CD4-positive, alpha-beta T cell (primary cell): ENCODE measurements around the gene COL24A1. TPM values are rescaled to one million over a fixed set of nuclear protein-coding genes. Genes with fewer than 3 reads are reported as not detected.

Experiments used
- ATAC-seq: fragments of 200-7000 bp; cut with Tn5 transposase; one replicate; pipeline ENCODE4 v1.10.0; 2022; ENCODE audit warnings: mild to moderate bottlenecking; ENCODE audit not compliant: poor library complexity
- CTCF ChIA-PET: fragments of 350-600 bp; sonication (Branson Sonifier 250); formaldehyde crosslinking; loops from one replicate; lab custom pipeline; 2021; ENCODE audit warnings: antibody characterized with exemption, inconsistent platforms; lab: Charles Lee
- POLR2A ChIA-PET: fragments of 350-600 bp; sonication (Branson Sonifier 250); formaldehyde crosslinking; loops from one replicate; lab custom pipeline; 2021; ENCODE audit warnings: antibody characterized with exemption, inconsistent platforms; lab: Charles Lee
- DNase-seq, 14 experiments: peaks; one replicate each; pipeline ENCODE4 v3.0.0-alpha.2; 2013 to 2020; ENCODE audit warnings: mixed read lengths in 2 of 14
- H3K27ac ChIP-seq, 2 donors: one replicate each; pipeline versions ENCODE4 v1.5.1 to v1.7.0; 2013; ENCODE audit warnings: low read length in 2 of 2, low read depth in 1 of 2, mild to moderate bottlenecking in 1 of 2
- H3K27me3 ChIP-seq, 2 experiments: 1 replicate in 1 of 2; 2 replicates in 1 of 2; pipeline versions ENCODE4 v1.6.1 to v1.7.0; 2013; ENCODE audit warnings: low read length in 2 of 2, control low read depth in 1 of 2, mild to moderate bottlenecking in 1 of 2, moderate library complexity in 1 of 2; ENCODE audit not compliant: insufficient read depth in 2 of 2, control insufficient read depth in 1 of 2
- H3K36me3 ChIP-seq: one replicate; pipeline ENCODE4 v1.6.1; 2013; ENCODE audit warnings: low read length, control low read depth; ENCODE audit not compliant: insufficient read depth
- H3K4me1 ChIP-seq: one replicate; pipeline ENCODE4 v1.6.1; 2013; ENCODE audit warnings: low read length, control low read depth; ENCODE audit not compliant: insufficient read depth
- H3K4me3 ChIP-seq: one replicate; pipeline ENCODE4 v1.5.1; 2013; ENCODE audit warnings: mild to moderate bottlenecking, low read length, moderate library complexity
- H3K9me3 ChIP-seq, 2 experiments: 1 replicate in 1 of 2; 2 replicates in 1 of 2; pipeline versions ENCODE4 v1.6.1 to v1.7.0; 2013; ENCODE audit warnings: low read length in 2 of 2, mild to moderate bottlenecking in 2 of 2, control low read depth in 1 of 2, moderate library complexity in 1 of 2; ENCODE audit not compliant: control insufficient read depth in 1 of 2, insufficient read depth in 1 of 2
- H3K27ac Mint-ChIP-seq: one replicate; pipeline ENCODE4 v1.8.0; 2020; ENCODE audit warnings: mixed read lengths
- H3K27me3 Mint-ChIP-seq: one replicate; pipeline ENCODE4 v1.8.0; 2021; ENCODE audit warnings: mixed read lengths
- H3K36me3 Mint-ChIP-seq: one replicate; pipeline ENCODE4 v1.8.0; 2021; ENCODE audit warnings: low read depth, mixed read lengths
- H3K4me1 Mint-ChIP-seq: one replicate; pipeline ENCODE4 v1.8.0; 2021; ENCODE audit warnings: low read depth, mixed read lengths
- H3K4me3 Mint-ChIP-seq: one replicate; pipeline ENCODE4 v1.8.0; 2020; ENCODE audit warnings: mild to moderate bottlenecking, mixed read lengths
- H3K9me3 Mint-ChIP-seq: one replicate; pipeline ENCODE4 v1.8.0; 2020; ENCODE audit warnings: mixed read lengths
- CTCF ChIP-seq: fragments of 200-600 bp; IDR thresholded peaks from one replicate; pipeline ENCODE4 v1.8.0; 2022; ENCODE audit warnings: antibody characterized with exemption, mild to moderate bottlenecking
- intact Hi-C, 2 experiments: fragments of 100-400 bp; cut with DNase I in 1 of 2; cut with micrococcal nuclease in 1 of 2; formaldehyde crosslinking; loops; one replicate each; pipeline versions ENCODE4 v1.15.1 to v1.9.0; 2023 to 2025; cut with DNase I, micrococcal nuclease
- total RNA-seq, 174 experiments: library from RNA in 2 of 174; stranded (reverse) in 2 of 174; gene quantifications; one replicate each; pipeline ENCODE4 v1.2.3 and lab custom pipeline; 2021 to 2026

COL24A1 gene
- total RNA-seq, 2 experiments from 2014 or later: 0.25 TPM; not detected in 1

GRCh38 chr1:86152887-86153286 lies 3.7 kb downstream of the COL24A1 start:
- no peak for DNase-seq
- ATAC-seq: no peak
- no peak overlapping the region for H3K4me3 Mint-ChIP-seq
- Histone ChIP-seq H3K27me3 (peaks cover 27 to 36% of the 10 kb centered on the region in 2 experiments), H3K4me1 (peaks cover 2% of the 10 kb centered on the region), H3K27ac (no peak overlapping the region), H3K36me3 (no peaks in the 10 kb centered on the region), H3K4me3 (no peak overlapping the region), H3K9me3 (peaks cover 0 to 23% of the 10 kb centered on the region in 2 experiments)
- peaks cover 4% of the 10 kb centered on the region for H3K4me1 Mint-ChIP-seq
- ChIA-PET POLR2A (no interaction called here), CTCF (no interaction called here)
- H3K27me3 Mint-ChIP-seq: peaks cover 29% of the 10 kb centered on the region
- H3K27ac Mint-ChIP-seq: no peak overlapping the region
- intact Hi-C loops: no loop called here
- H3K36me3 Mint-ChIP-seq: no peaks in the 10 kb centered on the region
- no peak for TF ChIP-seq CTCF
- H3K9me3 Mint-ChIP-seq: no peaks in the 10 kb centered on the region

GRCh38 chr1:86151427-86151826 lies 5.1 kb downstream of the COL24A1 start:
- POLR2A ChIA-PET: no interaction called here
- Histone ChIP-seq H3K36me3 (no peaks in the 10 kb centered on the region), H3K4me1 (peaks cover 2% of the 10 kb centered on the region), H3K27me3 (peaks cover 22 to 23% of the 10 kb centered on the region in 2 experiments), H3K9me3 (peaks cover 0 to 19% of the 10 kb centered on the region in 2 experiments), H3K4me3 (no peak overlapping the region), H3K27ac (no peak overlapping the region)
- H3K4me1 Mint-ChIP-seq: no peaks in the 10 kb centered on the region
- DNase-seq (no peak), ATAC-seq (no peak)
- no peaks in the 10 kb centered on the region for H3K36me3 Mint-ChIP-seq
- CTCF ChIA-PET: no interaction called here
- peaks cover 18% of the 10 kb centered on the region for H3K27me3 Mint-ChIP-seq
- H3K27ac Mint-ChIP-seq: no peak overlapping the region
- H3K4me3 Mint-ChIP-seq: no peak overlapping the region
- TF ChIP-seq CTCF: no peak
- intact Hi-C loops: no loop called here
- H3K9me3 Mint-ChIP-seq: no peaks in the 10 kb centered on the region

- no peaks in the 10 kb centered on the region for H3K4me1 ChIP-seq
- H3K27me3 Mint-ChIP-seq: peaks cover 13% of the 10 kb centered on the region
- DNase-seq (no peak), ATAC-seq (no peak)
- H3K27ac Mint-ChIP-seq: no peak overlapping the region
- no peaks in the 10 kb centered on the region for H3K4me1 Mint-ChIP-seq
- no peak overlapping the region for H3K4me3 ChIP-seq
- peaks cover 14 to 15% of the 10 kb centered on the region in 2 experiments for H3K27me3 ChIP-seq
- H3K9me3 Mint-ChIP-seq: no peaks in the 10 kb centered on the region
- intact Hi-C loops: no loop called here
- peaks cover 0 to 12% of the 10 kb centered on the region in 2 experiments for H3K9me3 ChIP-seq
- H3K4me3 Mint-ChIP-seq: no peak overlapping the region
- H3K27ac ChIP-seq: no peak overlapping the region
- ChIA-PET POLR2A (no interaction called here), CTCF (no interaction called here)
- TF ChIP-seq CTCF: no peak
- H3K36me3 ChIP-seq: no peaks in the 10 kb centered on the region
- no peaks in the 10 kb centered on the region for H3K36me3 Mint-ChIP-seq
These were observed 6.0 kb downstream of the COL24A1 start for GRCh38 chr1:86150553-86151055.
